Stimulated activated CD8-positive, alpha-beta memory T cell treated with anti-CD3 and anti-CD28 coated beads, Interleukin-7, amount 100 ng/mL, for 4 hours (primary cell): ENCODE results near the gene POFUT2.
"Not testable (repeated sequence)": the region's sequence is repeated elsewhere in the genome, so short reads cannot be mapped to it uniquely, and the experiment has no call there.

ENCODE experiments used
- DNase-seq, 2 donors: peaks; one replicate each; pipeline ENCODE4 v3.0.0-alpha.2; 2020; ENCODE audit warnings: low read depth in 2 of 2

The POFUT2 gene

GRCh38 chr21:45326169-45326851 is 38.6 kb upstream of the POFUT2 start:
- DNase-seq, result no peak

DNA sequence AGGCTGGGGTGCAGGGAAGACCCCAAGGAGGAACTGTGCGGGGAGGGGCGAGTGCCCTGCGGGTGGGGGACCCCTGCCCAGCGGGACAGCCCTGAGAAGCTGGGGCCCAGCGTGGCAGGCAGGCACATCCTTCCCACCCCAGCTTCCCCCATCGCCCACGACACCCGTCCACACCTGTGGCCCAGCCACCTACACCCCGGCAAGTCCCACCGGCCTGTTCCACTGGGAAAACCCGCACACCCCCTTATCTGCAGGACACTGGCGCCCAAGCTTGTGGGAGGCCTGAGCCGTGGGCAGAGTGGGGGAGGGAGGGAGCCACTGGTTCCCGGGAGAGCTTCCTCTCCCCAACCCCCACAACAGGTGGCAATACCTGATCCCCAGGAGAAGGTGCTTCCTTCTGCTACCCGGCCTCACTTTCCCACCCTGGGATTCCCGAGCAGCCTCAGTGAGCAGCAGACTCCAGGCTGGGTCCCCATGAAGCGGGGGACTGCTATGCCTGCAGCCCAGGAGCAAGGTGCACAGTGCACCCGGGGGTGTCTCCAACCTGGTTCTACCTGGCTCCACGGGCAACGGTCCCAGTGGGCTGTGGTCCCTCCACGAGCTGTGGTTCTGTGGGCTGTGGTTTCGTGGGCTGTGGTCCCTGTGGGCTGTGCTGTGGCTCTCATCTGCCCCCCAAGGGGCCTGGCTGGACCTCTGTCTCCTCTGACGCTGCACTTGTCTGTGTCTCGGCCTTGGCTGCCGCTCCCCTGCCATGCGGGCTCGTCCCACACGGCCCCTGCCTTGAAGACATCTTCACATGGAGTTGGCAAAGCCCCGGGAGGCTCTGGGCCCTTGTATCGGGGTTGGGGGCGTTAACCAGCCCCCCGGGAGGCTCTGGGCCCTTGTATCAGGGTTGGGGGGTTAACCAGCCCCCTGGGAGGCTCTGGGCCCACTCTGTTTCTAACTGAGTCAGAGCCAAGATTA is 37.8 kb upstream of the POFUT2 start:
- DNase-seq, result no peak

DNA sequence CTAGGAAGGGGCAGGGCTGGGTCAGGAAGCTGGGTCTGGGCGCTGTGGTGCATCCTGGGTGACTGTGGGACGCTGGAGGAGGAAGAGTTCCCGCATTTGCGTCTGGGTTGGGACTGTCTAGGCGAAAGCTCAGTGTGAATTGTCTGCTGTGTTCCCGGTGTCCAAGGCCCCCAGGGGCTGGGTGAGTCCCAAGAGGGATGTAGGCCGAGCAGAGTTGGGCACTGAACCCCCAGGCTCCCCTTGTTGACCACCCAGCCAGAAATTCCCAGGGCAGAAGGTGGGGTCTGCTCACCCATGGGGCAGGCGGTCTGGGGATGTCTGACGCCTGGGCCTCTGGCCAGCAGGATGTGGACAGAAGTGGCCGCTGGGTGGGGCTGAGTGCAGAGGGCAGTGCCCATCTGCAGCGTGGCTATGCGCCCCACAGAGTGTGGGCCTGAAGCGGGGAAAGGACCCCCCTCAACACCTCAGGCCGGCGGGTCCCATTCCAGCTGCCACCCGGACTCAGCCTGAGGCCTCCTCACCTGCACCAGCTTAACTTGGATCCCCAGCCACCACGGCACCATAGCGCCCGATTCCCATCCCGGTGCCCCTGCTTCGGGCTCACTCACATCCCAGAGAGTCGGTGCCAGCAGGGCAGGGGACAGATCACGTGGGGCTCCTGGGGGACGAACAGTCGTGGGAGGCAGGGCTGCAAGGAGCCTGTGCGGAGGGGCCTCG is 37.0 kb upstream of the POFUT2 start:
- DNase-seq, result no peak

DNA sequence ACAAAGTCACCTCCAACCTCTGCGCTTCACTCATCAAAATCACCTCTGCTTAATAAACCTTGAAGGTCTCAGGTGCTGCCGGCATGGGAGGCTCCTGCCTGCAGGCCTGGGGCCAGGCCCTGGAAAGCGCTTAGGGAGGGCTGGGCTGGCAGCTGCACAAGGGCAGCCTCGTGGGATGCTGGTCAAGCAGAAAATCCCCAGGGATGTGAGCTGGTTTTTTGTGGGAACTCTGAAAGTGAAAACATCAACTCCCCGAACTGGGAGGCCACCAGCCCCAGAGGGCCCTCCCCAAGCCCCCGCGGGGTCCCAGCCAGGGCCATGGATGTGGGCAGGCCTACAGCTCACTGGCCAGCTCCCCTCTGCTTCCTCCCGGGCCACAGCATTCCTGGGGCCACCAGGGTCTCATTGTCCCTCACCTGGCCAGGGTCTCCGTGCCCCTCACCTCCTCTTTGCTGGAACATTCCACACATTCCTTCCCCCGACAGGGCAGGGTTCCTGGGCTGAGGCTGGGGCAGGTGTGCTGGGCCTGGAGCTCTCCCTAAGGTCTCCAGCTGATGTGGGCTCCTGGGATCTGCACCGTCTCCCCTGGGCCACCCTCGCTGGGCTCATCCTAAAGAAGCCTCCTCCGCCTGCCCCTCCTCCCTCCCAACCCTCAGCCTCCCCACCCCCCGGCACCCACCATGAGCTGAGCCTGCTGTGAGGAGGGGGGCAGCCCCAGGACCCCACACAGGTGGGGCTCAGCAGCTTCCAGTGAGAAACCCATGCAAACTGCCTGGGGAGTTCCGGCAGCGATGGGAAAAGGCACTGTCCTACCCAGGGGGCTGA is 36.0 kb upstream of the POFUT2 start:
- no peak for DNase-seq

DNA sequence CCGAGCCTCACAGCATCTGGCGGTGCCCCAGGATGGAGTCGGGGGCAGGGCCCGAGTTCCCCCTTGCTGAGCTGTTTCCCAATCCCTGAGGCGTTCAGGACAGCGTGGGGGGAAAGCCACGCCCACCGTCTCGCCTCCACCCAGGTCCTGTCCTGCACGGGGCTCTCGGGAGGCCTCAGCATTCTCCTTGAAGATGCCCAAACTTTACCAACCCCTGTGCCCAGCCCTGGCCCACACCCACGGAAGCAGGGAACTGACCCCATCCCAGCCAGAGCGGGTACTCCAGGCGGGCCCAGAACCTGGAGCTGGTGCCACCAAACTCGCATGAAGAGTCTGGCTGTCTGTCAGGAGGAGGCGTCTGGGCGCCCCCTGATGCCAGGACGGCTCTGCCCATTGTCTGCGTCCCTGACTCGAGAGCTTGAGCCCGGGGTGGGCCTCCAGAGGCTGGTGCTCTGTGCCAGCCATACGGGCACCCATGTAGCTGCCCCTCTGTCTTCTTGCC is 35.3 kb upstream of the POFUT2 start:
- no peak for DNase-seq

DNA sequence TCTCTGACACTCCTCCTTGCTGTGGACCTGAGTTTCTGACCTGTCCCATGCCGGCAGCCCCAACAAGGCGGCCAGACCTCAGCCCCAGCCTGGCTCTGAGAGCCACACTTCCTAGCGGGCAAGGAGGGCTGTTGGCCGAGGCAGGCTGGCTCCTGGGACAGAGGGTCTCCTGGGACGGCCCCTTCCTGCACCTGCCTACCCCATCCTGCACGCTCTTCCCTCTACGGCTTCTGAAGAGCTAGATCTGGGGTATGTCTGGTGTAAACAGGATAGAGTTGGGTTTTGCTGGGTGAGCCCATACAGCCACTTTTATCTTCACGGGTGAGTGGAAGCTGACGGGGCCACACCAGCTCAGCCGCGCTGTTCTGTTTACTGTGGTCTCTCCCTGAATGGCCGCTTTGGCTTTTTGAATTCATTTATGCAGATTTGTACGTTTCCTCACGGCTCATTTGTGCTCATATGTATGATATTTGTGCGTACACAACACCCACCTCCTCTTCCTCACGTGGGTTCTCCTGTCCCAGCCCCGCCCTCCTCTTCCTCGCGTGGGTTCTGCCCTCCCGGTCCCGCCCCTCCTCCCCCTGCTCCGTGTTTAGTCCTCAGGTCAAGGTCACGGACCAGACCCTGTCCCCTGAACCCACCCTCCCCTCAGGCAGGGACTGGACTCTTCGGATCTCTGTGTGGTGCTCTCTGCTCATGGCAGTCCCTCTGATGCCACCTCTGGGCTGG is 34.7 kb upstream of the POFUT2 start:
- no peak for DNase-seq

DNA sequence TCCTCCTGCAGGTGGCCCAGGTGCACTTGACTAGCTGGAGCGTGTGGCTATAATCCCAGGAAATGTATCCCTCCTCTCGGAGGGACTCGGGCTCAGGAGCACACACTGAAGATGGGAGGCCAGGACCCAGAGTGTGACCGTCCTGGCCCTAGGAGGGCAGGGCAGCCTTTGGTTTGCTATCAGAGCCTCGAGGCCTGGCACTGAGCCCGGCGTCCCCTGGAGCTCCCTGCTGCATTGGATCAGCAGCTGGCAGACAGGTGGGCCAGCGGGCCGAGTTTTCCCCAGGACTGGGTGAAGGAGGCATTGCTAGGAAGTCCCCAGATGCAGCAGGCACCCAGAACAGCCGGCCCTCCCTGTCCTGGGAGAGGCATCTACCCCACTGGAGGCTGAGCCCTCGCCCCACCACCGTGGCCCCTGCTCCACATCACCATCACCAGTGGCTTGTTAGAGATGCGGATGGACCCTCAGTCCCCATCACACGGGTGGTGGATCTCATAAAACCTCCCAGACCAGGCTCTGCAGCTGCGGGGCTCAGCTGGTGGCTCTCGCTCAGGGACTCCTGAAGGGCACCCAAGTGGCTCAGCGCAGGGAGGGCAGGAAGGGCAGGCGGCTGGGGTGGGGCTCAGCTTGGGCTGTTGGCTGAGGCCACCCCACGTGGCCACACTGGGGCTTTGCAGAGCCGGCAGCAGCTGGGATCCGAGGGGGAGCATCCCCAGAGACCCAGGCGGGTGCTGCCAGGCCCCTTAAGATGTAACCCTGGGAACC is 32.7 kb upstream of the POFUT2 start:
- DNase-seq, result no peak

DNA sequence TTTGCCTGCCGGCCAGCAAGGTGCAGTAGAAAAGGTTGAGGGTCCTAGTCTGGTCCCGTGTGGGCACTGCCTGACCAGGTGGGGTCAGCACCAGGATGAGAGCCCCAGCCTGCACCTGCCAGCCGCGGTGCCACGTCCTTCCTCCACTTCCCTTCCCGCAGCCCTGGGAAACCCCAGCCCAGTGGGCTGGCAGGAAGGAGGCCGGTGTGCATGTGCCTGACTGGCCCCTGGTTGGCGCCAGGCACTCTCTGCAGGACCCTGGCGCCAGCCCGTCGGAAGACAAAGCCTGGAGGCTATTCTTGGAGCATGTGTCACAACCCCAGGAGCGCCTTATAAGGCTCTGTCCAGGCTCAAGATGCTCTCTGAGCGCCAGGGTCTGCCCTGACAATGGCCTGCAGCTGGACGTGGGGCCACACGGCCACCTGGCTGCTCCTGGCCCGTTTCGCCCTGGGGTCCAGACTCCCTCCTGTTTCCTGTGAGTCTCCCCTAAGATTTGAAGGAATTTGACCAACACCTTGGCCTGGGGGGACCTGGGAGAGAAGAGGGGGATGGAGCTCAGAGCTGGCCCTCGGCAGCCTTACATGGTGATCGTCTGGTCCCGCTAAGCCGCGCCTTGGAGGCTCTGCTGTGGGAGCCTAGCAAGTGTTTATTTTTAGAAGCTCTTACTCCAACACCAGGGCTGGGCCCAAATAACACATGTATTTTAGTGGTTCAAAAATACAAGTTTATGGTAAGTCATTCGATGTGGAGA is 31.9 kb upstream of the POFUT2 start:
- no peak for DNase-seq

GRCh38 chr21:45318556-45319404 is 31.1 kb upstream of the POFUT2 start:
- DNase-seq, result no peak

DNA sequence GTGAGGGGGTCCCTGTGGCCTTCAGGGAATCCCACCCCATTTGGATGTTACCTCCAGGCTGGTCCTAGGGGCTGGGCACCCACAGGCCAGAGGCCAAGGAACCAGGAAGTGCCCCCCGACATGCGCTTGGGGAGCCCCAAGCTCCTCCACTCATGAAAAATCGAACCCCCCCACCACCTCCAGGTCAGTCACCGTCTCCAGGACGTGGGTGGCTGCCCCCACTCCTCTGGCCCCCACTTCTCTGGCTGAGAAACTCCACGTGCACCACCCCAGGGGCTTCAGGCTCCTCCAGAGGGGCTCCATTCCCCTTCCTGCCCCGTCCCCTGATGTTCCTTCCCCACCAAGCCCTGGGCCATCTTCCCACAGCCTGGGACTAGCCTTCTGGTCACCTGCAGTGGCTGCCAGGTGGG is 30.5 kb upstream of the POFUT2 start:
- no peak for DNase-seq

GRCh38 chr21:45317398-45318145 is 29.9 kb upstream of the POFUT2 start:
- DNase-seq, result no peak

- no peak for DNase-seq
Measured at GRCh38 chr21:45316871-45317397, 29.2 kb upstream of the POFUT2 start.

GRCh38 chr21:45315676-45316470 is 28.2 kb upstream of the POFUT2 start:
- DNase-seq, result not testable (repeated sequence)

DNA sequence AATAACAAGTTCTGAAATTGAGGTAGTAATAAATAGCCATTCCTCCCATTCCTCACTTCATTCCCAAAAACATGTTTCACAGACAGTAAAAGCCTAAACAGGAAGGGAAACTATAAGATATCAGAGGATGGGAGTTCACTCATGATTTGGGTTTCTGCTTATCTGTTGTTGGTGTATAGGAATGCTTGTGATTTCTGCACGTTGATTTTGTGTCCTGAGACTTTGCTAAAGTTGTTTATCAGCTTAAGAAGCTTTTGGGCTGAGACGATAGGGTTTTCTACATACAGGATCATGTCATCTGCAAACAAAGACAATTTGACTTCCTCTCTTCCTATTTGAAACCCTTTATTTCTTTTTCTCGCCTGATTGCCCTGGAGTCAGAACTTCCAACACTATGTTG is 26.0 kb upstream of the POFUT2 start:
- no peak for DNase-seq

- DNase-seq, result no peak
Measured at GRCh38 chr21:45313015-45313414, 25.3 kb upstream of the POFUT2 start.

DNA sequence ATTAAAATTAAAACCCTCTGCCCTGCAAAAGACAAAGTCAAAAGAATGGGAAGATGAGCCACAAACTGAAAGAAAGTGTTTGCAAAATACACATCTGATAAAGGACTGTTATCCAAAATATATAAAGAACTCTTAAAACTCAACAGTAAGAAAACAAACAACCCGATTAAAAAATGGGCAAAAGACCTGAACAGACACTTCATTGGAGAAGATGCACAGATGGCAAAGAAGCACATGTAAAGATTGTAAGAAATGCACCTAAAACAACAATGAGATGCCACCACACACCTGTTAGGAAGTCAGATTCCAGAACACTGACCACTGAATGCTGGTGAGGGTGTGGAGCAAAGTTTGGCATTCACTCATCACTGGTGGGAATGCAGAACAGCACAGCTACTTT is 24.6 kb upstream of the POFUT2 start:
- no peak for DNase-seq
